Omental fat pad (tissue), 4 donors: ENCODE measurements around the gene CREB3L2. TPM values are rescaled to one million over a fixed set of nuclear protein-coding genes. Genes with fewer than 3 reads are reported as not detected.

Source experiments
- ATAC-seq: fragments of 150-250 bp; one replicate; pipeline ENCODE4 v1.9.1; 2016; ENCODE audit warnings: mild to moderate bottlenecking, moderate library complexity; ENCODE audit not compliant: low FRiP score
- DNase-seq: peaks from one replicate; pipeline ENCODE4 v3.0.0-alpha.2; 2019; ENCODE audit warnings: low spot score
- CTCF ChIP-seq, 3 donors: fragments of 450-650 bp; IDR thresholded peaks; one replicate each; pipeline ENCODE4 v1.5.1; 2016 to 2017; ENCODE audit warnings: antibody characterized with exemption in 3 of 3, mild to moderate bottlenecking in 3 of 3, moderate library complexity in 2 of 3
- total RNA-seq, 4 donors: library from RNA; depleted of rRNA; stranded (reverse); fragments of >200 nt; gene quantifications; one replicate each; pipeline ENCODE4 v1.1.0, GENCODE V29; 2016

Gene CREB3L2
- total RNA-seq, 4 donors from 2014 or later, result 35.6 to 50.4 (median 42.8) TPM

- no peak for ATAC-seq
- DNase-seq, result no peak
- TF ChIP-seq CTCF (IDR thresholded peaks at IDR 0.05), result no peak
Measured at GRCh38 chr7:138025215-138026186, 23.6 kb upstream of the CREB3L2 start.

GRCh38 chr7:138024765-138025164 lies 22.9 kb upstream of the CREB3L2 start:
- TF ChIP-seq CTCF (IDR thresholded peaks at IDR 0.05), result no peak
- ATAC-seq (no peak), DNase-seq (no peak)

GRCh38 chr7:138024343-138024691 lies 22.4 kb upstream of the CREB3L2 start:
- ATAC-seq, result no peak
- DNase-seq, result no peak
- no peak for TF ChIP-seq CTCF (IDR thresholded peaks at IDR 0.05)

GRCh38 chr7:138023618-138024342 lies 21.9 kb upstream of the CREB3L2 start:
- no peak for TF ChIP-seq CTCF (IDR thresholded peaks at IDR 0.05)
- DNase-seq, result no peak
- no peak for ATAC-seq

- no peak for ATAC-seq
- no peak for DNase-seq
- TF ChIP-seq CTCF (IDR thresholded peaks at IDR 0.05), result no peak
Measured at GRCh38 chr7:138021889-138022288, 20.0 kb upstream of the CREB3L2 start.

GRCh38 chr7:138017992-138018391 lies 16.1 kb upstream of the CREB3L2 start:
- ATAC-seq (no peak), DNase-seq (no peak)

More at GRCh38 chr7:138017992-138018391, 16.1 kb upstream of the CREB3L2 start:
- TF ChIP-seq CTCF (IDR thresholded peaks at IDR 0.05), result no peak
